H1 (cell line): Measurements from ENCODE around the gene TOMM34. TPM values are rescaled to one million over a fixed set of nuclear protein-coding genes. Genes with fewer than 3 reads are reported as not detected.

Experiments
- CEBPB ChIP-seq: IDR thresholded peaks from 2 replicates; pipeline ENCODE4 v1.6.1; 2012; ENCODE audit warnings: low read depth, low read length
- CTCF ChIP-seq, 3 experiments: IDR thresholded peaks; 1 replicate in 2 of 3; 2 replicates in 1 of 3; pipeline versions ENCODE4 v1.5.1 to v1.6.1; 2011; ENCODE audit warnings: low read length in 3 of 3, mild to moderate bottlenecking in 3 of 3, inconsistent platforms in 2 of 3, low read depth in 1 of 3, moderate library complexity in 1 of 3; ENCODE audit not compliant: insufficient read depth in 1 of 3; ENCODE audit errors: control extremely low read depth in 1 of 3
- JUND ChIP-seq: IDR thresholded peaks from 2 replicates; pipeline ENCODE4 v1.6.1; 2011; ENCODE audit warnings: mild to moderate bottlenecking, improper control_type of control experiment, low read length
- polyA plus RNA-seq, 7 experiments: library from polyadenylated mRNA; depleted of rRNA in 3 of 7; stranded (reverse) in 5 of 7; unstranded in 2 of 7; fragments of >200 nt in 5 of 7; fragments of 200-250 nt in 2 of 7; gene quantifications; 1 replicate in 5 of 7; 2 replicates in 1 of 7; 4 replicates in 1 of 7; pipeline versions ENCODE4 v1.2.1 to v1.2.3, GENCODE V29; 2011 to 2013; ENCODE audit warnings: missing spikeins in 2 of 7, mixed read lengths in 2 of 7
- total RNA-seq: library from RNA; stranded (reverse); fragmentation: NEBNext Ultra II Directional; extraction: Animal tissue kit (Norgen Biotek cat#: 25700); gene quantifications from 2 replicates; pipeline ENCODE4 v1.2.1, GENCODE V29; 2021

The TOMM34 gene
- total and polyA plus RNA-seq, 2 of the 8 experiments (the other 6 are each of a cell fraction or from before 2014, with no cell fraction given): 32.1 to 35.1 TPM

GRCh38 chr20:44973053-44973452 lies 12.9 kb upstream of the TOMM34 start (continued):
- TF ChIP-seq CTCF (IDR thresholded peaks at IDR 0.05; ENCODE audit: control extremely low read depth in 1 of 3, insufficient read depth in 1 of 3, low read depth in 1 of 3, low read length in 3 of 3) (no peak), JUND (no peak), CEBPB (no peak)
